ENCODE measurements around the gene CAVIN1.
"Not testable (repeated sequence)": the region's sequence is repeated elsewhere in the genome, so short reads cannot be mapped to it uniquely, and the experiment has no call there.

GRCh38 chr17:42368797-42369561 is 54.1 kb downstream of the CAVIN1 start:
- TF ChIP-seq ZNF274 (IDR thresholded peaks at IDR 0.05; ENCODE audit: low read depth, low read length); YY1 (IDR thresholded peaks at IDR 0.05; ENCODE audit: insufficient read depth, insufficient read length): not testable (repeated sequence)

Data from NT2/D1 (cell line).